HepG2 (cell line): ENCODE results near the gene FRMD8. TPM values are rescaled to one million over a fixed set of nuclear protein-coding genes. Genes with fewer than 3 reads are reported as not detected.

Experiments
- CEBPG ChIP-seq: IDR thresholded peaks from 2 replicates; pipeline ENCODE4 v1.6.1; 2016
- CHD4 ChIP-seq: fragments of 200-600 bp; sonication (generic); IDR thresholded peaks from 2 replicates; pipeline ENCODE4 v1.7.0; 2017; ENCODE audit warnings: mild to moderate bottlenecking, low read length, borderline replicate concordance
- ETV5 ChIP-seq: IDR thresholded peaks from 2 replicates; pipeline ENCODE4 v1.6.1; 2018; ENCODE audit warnings: missing biosample characterization, missing genetic modification reagents, inconsistent platforms, borderline replicate concordance
- HOXA3 ChIP-seq: sonication (generic); formaldehyde crosslinking; IDR thresholded peaks from 2 replicates; pipeline ENCODE4 v1.5.0; 2020; ENCODE audit warnings: missing genetic modification reagents
- HOXA5 ChIP-seq: sonication (generic); formaldehyde crosslinking; IDR thresholded peaks from 2 replicates; pipeline ENCODE4 v1.4.0; 2020; ENCODE audit warnings: missing genetic modification reagents
- HOXA9 ChIP-seq: sonication (generic); formaldehyde crosslinking; IDR thresholded peaks from 2 replicates; pipeline ENCODE4 v1.8.1; 2022; ENCODE audit warnings: missing genetic modification reagents, mild to moderate bottlenecking, moderate library complexity, borderline replicate concordance
- PHB2 ChIP-seq: fragments of 450-650 bp; IDR thresholded peaks from 2 replicates; pipeline ENCODE4 v1.6.1; 2018; ENCODE audit not compliant: partially characterized antibody
- SMAD1 ChIP-seq: sonication (generic); formaldehyde crosslinking; IDR thresholded peaks from 2 replicates; pipeline ENCODE4 v1.4.0; 2020; ENCODE audit warnings: missing genetic modification reagents, low read depth, mild to moderate bottlenecking, borderline replicate concordance
- SOX13 ChIP-seq, 3 experiments: fragments of 450-650 bp in 1 of 3; sonication (generic) in 1 of 3; formaldehyde crosslinking in 1 of 3; IDR thresholded peaks in 2 of 3; conservative IDR thresholded peaks in 1 of 3; 2 replicates each; pipeline versions ENCODE4 v1.5.0 to v1.6.1; 2016 to 2020; ENCODE audit warnings: antibody characterized with exemption in 1 of 3, mild to moderate bottlenecking in 1 of 3, missing compliant biosample characterization in 1 of 3, missing genetic modification reagents in 1 of 3, moderate library complexity in 1 of 3
- SRY ChIP-seq: sonication (generic); formaldehyde crosslinking; IDR thresholded peaks from 2 replicates; pipeline ENCODE4 v1.8.0; 2022; ENCODE audit warnings: mild to moderate bottlenecking, missing genetic modification reagents
- TAF15 ChIP-seq: fragments of 200-400 bp; formaldehyde crosslinking; IDR thresholded peaks from one replicate; pipeline ENCODE4 v1.6.1; 2018; ENCODE audit warnings: mild to moderate bottlenecking, low read depth, low read length; ENCODE audit not compliant: poor library complexity, severe bottlenecking
- ZNF160 ChIP-seq: sonication (generic); formaldehyde crosslinking; IDR thresholded peaks from 2 replicates; pipeline ENCODE4 v1.8.0; 2022; ENCODE audit warnings: mild to moderate bottlenecking, inconsistent platforms, missing genetic modification reagents
- ZNF232 ChIP-seq: sonication (generic); formaldehyde crosslinking; IDR thresholded peaks from 2 replicates; pipeline ENCODE4 v1.4.0; 2020; ENCODE audit warnings: missing genetic modification reagents, borderline replicate concordance
- ZNF572 ChIP-seq: sonication (generic); formaldehyde crosslinking; IDR thresholded peaks from 2 replicates; pipeline ENCODE4 v1.5.1; 2020; ENCODE audit warnings: mild to moderate bottlenecking, missing genetic modification reagents
- polyA plus RNA-seq, 8 experiments: library from polyadenylated mRNA; depleted of rRNA in 3 of 8; stranded (reverse) in 7 of 8; unstranded in 1 of 8; fragments of >200 nt; fragmentation: Illumina TruSeq in 4 of 8; extraction: Trizol in 4 of 8; gene quantifications; 2 replicates each; pipeline versions ENCODE4 v1.2.1 to v1.2.3, GENCODE V29; 2011 to 2016; ENCODE audit warnings: low read depth in 4 of 8, missing spikeins in 1 of 8, mixed read lengths in 1 of 8; ENCODE audit not compliant: insufficient read depth in 1 of 8
- total RNA-seq, 5 experiments: library from RNA; depleted of rRNA; stranded (reverse); fragments of >200 nt; fragmentation: Illumina TruSeq; extraction: Trizol; gene quantifications; 2 replicates each; pipeline ENCODE4 v1.2.3, GENCODE V29; 2016; ENCODE audit warnings: low read depth in 1 of 5
- TF ChIP-seq, protein P1 (sequence below), 2 experiments: sonication (generic) in 1 of 2; formaldehyde crosslinking in 1 of 2; IDR thresholded peaks; 2 replicates each; pipeline versions ENCODE4 v1.5.1 to v1.6.1; 2011 to 2020; ENCODE audit warnings: borderline replicate concordance in 1 of 2, low read depth in 1 of 2, low read length in 1 of 2, mild to moderate bottlenecking in 1 of 2, missing genetic modification reagents in 1 of 2, moderate library complexity in 1 of 2
- TF ChIP-seq, protein P2 (sequence below): sonication (generic); formaldehyde crosslinking; IDR thresholded peaks from 2 replicates; pipeline ENCODE4 v1.4.0; 2020; ENCODE audit warnings: missing genetic modification reagents
- TF ChIP-seq, protein P3 (sequence below): IDR thresholded peaks from 2 replicates; pipeline ENCODE4 v1.6.1; 2016; ENCODE audit warnings: control low read depth
- TF ChIP-seq, protein P4 (sequence below): sonication (generic); formaldehyde crosslinking; IDR thresholded peaks from 2 replicates; pipeline ENCODE4 v1.4.0; 2020; ENCODE audit warnings: mild to moderate bottlenecking, missing genetic modification reagents

Gene FRMD8
- total and polyA plus RNA-seq, 2 of the 13 experiments (the other 11 are each of a cell fraction or from before 2014, with no cell fraction given) = 5.8 to 20.6 TPM

DNA sequence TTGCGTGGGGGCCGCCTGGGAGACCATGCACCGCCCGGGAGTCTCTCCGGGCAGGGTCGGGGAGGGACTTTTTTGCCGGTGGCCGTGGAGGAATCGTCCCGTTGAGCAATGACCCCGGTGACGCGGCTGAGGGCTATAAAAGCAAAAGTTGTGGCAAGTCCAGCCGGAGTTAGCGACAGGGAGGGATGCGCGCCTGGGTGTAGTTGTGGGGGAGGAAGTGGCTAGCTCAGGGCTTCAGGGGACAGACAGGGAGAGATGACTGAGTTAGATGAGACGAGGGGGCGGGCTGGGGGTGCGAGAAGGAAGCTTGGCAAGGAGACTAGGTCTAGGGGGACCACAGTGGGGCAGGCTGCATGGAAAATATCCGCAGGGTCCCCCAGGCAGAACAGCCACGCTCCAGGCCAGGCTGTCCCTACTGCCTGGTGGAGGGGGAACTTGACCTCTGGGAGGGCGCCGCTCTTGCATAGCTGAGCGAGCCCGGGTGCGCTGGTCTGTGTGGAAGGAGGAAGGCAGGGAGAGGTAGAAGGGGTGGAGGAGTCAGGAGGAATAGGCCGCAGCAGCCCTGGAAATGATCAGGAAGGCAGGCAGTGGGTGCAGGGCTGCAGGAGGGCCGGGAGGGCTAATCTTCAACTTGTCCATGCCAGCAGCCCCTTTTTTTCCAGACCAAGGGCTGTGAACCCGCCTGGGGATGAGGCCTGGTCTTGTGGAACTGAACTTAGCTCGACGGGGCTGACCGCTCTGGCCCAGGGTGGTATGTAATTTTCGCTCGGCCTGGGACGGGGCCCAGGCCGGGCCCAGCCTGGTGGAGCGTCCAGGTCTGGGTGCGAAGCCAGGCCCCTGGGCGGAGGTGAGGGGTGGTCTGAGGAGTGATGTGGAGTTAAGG is 36.4 kb downstream of the FRMD8 start, which contains the start of gene NEAT1 (continued):
- TF ChIP-seq, protein P1, sequence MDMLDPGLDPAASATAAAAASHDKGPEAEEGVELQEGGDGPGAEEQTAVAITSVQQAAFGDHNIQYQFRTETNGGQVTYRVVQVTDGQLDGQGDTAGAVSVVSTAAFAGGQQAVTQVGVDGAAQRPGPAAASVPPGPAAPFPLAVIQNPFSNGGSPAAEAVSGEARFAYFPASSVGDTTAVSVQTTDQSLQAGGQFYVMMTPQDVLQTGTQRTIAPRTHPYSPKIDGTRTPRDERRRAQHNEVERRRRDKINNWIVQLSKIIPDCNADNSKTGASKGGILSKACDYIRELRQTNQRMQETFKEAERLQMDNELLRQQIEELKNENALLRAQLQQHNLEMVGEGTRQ (IDR thresholded peaks at IDR 0.05; ENCODE audit: low read depth, low read length) = no peak
- TF ChIP-seq, protein P1 (CRISPR knock-in tag; IDR thresholded peaks at IDR 0.05; ENCODE audit: borderline replicate concordance) = no peak
- TF ChIP-seq HOXA3 (CRISPR knock-in tag) (peak; percentile 41; the same call in 1 of the 2 replicates), HOXA9 (CRISPR knock-in tag) (0 out of 2 replicates have a peak, but pooled peaks have one; percentile 31), SRY (CRISPR knock-in tag) (peak; percentile 77; the same call in 1 of the 2 replicates), TAF15 (peak; percentile 99), SMAD1 (CRISPR knock-in tag) (no peak; the same call in 1 of the 2 replicates), ETV5 (CRISPR knock-in tag) (peak; percentile 48), CEBPG (CRISPR knock-in tag) (peak; percentile 80), SOX13 (IDR thresholded peaks at IDR 0.05) (peak; percentile 86), SOX13 (CRISPR knock-in tag; conservative IDR thresholded peaks at IDR 0.05 in 1 of 2, IDR thresholded peaks at IDR 0.05 in 1 of 2) (peak in 1 of 2 experiments; percentile 100; a peak in 2 of 4 replicates), ZNF232 (CRISPR knock-in tag) (peak; percentile 90; the same call in 1 of the 2 replicates), ZNF160 (no peak), ZNF572 (no peak), PHB2 (no peak), CHD4 (no peak), HOXA5 (CRISPR knock-in tag) (peak; percentile 97)
- TF ChIP-seq, protein P2, sequence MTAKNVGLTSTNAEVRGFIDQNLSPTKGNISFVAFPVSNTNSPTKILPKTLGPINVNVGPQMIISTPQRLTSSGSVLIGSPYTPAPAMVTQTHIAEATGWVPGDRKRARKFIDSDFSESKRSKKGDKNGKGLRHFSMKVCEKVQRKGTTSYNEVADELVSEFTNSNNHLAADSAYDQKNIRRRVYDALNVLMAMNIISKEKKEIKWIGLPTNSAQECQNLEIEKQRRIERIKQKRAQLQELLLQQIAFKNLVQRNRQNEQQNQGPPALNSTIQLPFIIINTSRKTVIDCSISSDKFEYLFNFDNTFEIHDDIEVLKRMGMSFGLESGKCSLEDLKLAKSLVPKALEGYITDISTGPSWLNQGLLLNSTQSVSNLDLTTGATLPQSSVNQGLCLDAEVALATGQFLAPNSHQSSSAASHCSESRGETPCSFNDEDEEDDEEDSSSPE = no peak; the same call in none of the 2 replicates
- TF ChIP-seq, protein P3, sequence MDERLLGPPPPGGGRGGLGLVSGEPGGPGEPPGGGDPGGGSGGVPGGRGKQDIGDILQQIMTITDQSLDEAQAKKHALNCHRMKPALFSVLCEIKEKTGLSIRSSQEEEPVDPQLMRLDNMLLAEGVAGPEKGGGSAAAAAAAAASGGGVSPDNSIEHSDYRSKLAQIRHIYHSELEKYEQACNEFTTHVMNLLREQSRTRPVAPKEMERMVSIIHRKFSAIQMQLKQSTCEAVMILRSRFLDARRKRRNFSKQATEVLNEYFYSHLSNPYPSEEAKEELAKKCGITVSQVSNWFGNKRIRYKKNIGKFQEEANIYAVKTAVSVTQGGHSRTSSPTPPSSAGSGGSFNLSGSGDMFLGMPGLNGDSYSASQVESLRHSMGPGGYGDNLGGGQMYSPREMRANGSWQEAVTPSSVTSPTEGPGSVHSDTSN (CRISPR knock-in tag) = no peak
- TF ChIP-seq, protein P4, sequence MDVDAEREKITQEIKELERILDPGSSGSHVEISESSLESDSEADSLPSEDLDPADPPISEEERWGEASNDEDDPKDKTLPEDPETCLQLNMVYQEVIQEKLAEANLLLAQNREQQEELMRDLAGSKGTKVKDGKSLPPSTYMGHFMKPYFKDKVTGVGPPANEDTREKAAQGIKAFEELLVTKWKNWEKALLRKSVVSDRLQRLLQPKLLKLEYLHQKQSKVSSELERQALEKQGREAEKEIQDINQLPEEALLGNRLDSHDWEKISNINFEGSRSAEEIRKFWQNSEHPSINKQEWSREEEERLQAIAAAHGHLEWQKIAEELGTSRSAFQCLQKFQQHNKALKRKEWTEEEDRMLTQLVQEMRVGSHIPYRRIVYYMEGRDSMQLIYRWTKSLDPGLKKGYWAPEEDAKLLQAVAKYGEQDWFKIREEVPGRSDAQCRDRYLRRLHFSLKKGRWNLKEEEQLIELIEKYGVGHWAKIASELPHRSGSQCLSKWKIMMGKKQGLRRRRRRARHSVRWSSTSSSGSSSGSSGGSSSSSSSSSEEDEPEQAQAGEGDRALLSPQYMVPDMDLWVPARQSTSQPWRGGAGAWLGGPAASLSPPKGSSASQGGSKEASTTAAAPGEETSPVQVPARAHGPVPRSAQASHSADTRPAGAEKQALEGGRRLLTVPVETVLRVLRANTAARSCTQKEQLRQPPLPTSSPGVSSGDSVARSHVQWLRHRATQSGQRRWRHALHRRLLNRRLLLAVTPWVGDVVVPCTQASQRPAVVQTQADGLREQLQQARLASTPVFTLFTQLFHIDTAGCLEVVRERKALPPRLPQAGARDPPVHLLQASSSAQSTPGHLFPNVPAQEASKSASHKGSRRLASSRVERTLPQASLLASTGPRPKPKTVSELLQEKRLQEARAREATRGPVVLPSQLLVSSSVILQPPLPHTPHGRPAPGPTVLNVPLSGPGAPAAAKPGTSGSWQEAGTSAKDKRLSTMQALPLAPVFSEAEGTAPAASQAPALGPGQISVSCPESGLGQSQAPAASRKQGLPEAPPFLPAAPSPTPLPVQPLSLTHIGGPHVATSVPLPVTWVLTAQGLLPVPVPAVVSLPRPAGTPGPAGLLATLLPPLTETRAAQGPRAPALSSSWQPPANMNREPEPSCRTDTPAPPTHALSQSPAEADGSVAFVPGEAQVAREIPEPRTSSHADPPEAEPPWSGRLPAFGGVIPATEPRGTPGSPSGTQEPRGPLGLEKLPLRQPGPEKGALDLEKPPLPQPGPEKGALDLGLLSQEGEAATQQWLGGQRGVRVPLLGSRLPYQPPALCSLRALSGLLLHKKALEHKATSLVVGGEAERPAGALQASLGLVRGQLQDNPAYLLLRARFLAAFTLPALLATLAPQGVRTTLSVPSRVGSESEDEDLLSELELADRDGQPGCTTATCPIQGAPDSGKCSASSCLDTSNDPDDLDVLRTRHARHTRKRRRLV (CRISPR knock-in tag) = no peak
